T-helper 2 cell treated with Interferon-gamma antibody and Interleukin-4, amounts not matched to agents 100 ng/mL and 5 ng/mL, for 36 hours (primary cell): ENCODE results near the gene CPEB2. TPM values are rescaled to one million over a fixed set of nuclear protein-coding genes. Genes with fewer than 3 reads are reported as not detected.

Source experiments
- intact Hi-C: fragments of 100-400 bp; cut with micrococcal nuclease; formaldehyde crosslinking; loops from one replicate; pipeline ENCODE4 v1.15.1; 2023
- total RNA-seq: library from RNA; stranded (reverse); gene quantifications from 2 replicates; pipeline ENCODE4 v1.2.3, GENCODE V29; 2022

The CPEB2 gene
- 13.4 and 14.1 TPM in 2 replicates for total RNA-seq

DNA sequence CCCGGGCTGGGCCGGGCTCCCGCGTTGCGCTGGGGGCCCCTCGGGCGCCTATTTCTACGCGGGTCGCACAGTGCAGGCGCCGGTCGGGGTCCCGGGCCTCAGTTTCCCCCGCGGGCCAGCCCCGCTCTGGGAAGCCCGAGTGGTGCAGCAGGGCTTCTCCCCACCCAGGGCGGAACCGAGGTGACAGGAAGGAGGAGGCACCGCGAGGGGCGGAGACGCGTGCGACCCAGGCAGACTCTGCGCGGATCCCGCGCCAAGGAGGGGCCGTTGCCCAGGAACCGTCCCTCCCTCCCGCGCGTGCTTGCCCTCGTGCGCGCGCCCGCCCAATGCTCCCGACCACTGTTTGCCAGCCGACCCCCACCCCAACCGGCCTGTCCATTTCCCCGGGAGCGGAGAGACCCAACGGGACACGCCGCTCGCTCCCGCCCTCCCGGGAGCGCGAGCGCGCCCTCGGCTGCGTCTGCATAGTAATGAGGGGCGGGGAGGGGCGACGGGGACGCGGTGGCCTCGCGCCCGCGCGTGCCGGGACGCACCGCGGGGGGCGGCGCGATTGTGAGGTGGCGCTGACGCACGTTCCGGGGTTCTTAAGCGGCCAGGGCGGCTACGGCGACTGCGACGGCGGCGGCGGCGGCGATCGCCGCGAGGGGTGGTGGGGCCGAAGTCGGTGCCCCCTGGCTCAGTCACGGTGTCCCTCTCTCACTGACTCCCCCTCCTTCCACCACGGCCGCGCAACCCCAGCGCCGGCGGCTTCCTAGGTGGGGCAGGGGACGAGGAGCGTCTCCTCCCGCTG, at the start of gene CPEB2:
Gene CPEB2 (plus strand): TSS at position 613 of the 790 bp plus-strand sequence. CDS start 193 bp downstream, outside the sequence.
- intact Hi-C loops: loop anchor here (1.0 to 10.0 kb wide), 12 partner anchors 78 to 1517 kb away; partner anchors contain the start of genes BOD1L1, CD38, FAM200B and FBXL5

DNA sequence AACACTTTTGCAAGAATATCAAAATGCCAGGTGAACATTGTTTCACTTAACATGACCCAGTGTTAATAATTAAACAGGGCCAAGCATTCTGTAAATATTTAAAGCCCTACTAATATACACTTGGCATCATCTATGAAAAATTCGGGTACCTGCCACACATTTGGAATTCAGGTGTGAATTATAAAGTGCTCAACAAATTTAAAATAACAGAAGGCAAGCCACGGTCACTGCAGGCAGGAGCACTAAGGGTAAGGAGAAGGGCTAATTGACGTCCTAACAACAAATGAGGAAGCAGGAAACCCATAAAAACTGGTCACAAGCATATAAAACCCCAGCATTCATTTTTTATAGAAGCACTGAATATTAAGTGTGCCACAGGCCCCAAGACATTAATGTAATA, 43.8 kb upstream of the CPEB2 start:
- intact Hi-C loops: no loop called here

DNA sequence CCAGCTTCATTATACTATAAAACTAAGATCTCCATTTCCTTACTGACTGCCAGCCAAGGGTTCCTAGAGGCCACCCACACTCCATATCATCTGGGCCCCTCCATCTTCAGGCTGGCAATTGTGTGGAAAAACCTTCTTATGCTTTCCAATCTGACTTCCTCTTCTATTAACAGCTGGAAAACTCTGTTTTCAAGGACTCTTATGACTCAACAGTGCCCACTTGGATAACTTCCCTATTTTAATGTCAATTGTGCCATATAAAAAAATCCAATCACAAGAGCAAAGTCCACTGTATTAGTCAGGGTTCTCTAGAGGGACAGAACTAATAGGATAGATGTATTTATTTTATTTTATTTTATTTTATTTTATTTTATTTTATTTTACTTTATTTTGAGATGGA, 41.0 kb upstream of the CPEB2 start:
- intact Hi-C loops: no loop called here

DNA sequence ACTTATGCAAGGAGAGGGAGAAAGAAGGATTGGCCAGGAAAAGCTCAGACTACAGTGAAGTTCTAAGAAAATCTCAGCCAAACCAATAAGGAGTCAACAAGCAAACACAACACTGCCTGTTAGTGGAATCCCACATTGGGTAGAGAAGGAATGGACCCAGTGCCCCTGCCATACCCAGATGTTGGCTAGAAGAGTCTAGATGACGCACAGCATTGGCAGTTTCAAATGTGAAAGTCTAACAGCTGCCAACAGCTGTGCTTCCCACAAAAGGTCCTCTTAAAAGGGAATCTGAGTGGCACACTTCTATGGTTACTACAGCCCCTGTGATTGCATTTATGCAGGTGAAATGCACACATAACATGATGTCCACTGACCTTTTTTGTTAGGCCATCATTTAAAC, 37.2 kb upstream of the CPEB2 start:
- intact Hi-C loops: no loop called here

DNA sequence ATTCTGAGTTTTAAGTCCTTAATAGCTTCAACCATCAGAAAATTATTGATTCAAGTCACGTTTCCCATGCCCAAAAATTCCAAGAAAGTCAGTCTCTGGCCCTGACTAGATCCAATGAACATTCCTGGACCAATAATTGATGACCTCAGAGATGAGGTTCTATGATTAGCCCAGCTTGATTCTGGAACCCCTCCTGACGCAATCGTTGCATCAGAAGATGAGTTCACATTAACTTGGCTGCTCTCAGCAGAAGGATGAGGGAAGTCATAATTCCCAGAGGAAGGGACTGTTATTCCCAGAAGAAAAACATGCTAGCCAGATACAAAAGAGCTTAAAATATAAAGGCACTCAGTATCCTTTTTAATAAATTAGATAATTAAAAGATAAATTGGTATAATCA, 34.3 kb upstream of the CPEB2 start:
- intact Hi-C loops: no loop called here

DNA sequence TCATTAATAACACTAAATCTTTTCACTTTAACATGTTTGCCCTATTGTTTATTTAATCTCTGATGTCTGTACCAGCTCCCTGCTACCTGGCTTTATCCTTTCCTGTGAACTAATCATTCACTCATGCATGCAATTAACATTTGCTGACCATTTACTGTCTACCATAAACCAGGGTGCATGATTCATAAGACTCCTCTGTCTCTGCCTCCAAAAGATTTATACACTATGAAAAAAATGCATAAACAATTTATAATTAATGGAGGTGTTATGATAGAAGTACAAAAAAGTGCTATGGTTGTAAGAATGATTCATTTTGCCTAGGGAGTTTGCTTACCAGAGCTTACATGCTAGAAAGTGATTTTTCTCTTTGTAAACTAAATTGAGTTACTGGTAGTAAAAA, 24.5 kb upstream of the CPEB2 start:
- intact Hi-C loops: no loop called here

DNA sequence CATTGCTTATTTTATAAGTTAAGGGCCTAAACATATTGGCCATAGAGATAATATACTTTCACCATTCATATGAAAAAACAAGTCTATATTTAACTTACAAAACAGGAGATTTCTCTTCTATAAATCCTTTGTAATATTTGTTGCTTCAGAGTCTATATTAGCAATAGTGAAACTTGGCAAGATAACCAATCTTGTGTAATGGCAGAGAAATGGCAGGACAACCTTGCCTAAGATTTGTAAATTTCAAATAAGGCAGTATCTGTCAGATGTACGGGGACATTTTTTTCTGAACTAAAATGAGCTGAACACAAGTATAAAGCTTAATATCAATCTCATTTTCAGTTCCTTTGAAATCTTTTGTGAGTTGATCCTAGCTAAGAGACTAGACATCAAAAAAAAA, 17.8 kb upstream of the CPEB2 start:
- intact Hi-C loops: no loop called here

DNA sequence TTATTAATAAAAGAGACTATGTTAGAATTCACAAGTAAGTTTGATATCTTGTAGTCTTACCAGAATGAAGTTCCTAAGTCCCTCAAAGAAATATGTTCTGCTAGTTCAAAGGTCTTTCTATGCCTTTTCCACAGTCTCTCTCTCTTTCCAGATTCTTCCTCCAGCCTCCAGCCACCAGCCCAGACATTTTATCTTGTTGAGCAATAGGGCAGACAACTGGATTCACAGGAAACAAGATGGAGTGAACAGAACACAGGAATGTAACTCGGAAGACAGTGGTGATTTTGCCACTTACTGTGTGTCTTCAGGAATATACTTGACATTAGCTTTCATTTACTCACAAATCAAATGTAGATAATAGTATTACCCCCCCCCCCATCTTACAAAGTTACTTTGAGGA, 17.1 kb upstream of the CPEB2 start:
- intact Hi-C loops: no loop called here

DNA sequence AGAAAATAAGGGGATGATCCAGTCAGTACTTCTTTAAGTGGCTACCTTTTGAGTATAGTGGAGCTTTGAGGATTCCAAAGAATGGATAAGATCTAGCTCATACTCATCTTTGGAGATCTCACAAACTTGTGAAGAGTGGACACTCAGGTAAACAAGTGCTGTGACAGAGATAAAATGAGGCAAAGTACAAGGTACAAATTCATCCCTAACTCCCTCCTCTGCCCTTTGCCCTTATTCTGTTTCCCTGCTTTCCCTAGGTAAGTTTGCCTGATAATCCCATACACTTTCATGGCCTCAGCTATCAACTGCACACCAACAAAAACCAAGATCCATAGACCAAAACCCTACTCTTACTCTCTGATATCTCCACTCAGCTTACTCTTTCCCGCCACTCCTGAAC, 16.4 kb upstream of the CPEB2 start:
- intact Hi-C loops: no loop called here

DNA sequence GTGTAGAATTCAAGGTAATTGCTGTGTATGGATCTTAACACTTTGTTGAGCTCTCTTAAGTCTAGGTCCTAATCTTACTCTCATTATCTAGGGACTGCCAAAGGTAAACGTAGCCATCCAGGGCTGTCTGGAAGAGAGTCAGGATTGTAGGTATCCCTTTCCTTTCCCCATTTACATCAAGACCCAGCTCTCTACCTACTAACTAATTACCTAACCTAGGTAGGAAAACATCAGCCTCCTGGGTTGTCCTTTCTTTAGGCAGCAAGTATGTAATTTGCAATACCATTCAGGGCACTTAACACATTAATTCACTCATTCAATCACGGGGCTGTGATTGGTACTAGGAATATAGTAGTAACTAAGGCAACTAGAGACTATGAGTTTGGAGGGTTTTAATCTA, 15.2 kb upstream of the CPEB2 start:
- intact Hi-C loops: no loop called here

DNA sequence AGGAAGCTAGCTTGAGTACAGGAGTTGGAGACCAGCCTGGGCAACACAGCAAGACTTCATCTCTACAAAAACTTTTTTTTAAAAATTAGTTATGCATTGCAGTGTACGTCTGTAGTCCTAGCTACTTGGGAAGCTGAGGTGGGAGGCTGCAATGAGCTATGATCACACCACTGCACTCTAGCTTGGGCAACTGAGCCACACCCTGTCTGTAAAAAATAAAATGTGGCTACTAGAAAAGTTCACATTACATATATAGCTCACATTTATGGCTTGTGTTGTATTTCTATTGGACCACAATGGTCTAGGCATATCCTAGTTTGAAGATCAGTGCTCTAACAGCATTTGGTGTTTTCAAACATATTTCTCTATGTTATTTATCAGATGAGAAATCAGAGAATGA, 11.8 kb upstream of the CPEB2 start:
- intact Hi-C loops: no loop called here

DNA sequence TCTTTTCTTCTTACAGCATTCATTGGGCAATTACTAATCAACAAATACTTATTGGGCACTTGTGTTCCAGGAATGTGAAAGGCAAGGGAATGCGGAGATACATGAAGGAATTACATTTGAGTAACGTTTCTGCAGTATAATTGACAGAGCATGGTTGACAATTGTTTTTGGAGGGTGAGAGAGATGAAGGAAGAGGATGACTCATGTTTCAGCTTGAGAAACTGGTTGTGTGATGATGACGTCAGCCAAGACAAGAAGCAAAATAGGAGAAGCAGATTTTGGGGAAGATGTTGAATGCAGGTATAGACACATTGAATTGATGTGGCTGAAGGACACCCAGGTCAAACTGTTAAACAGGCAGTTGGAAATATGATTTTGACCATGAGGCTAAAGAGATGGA, 8.0 kb upstream of the CPEB2 start:
- intact Hi-C loops: no loop called here

DNA sequence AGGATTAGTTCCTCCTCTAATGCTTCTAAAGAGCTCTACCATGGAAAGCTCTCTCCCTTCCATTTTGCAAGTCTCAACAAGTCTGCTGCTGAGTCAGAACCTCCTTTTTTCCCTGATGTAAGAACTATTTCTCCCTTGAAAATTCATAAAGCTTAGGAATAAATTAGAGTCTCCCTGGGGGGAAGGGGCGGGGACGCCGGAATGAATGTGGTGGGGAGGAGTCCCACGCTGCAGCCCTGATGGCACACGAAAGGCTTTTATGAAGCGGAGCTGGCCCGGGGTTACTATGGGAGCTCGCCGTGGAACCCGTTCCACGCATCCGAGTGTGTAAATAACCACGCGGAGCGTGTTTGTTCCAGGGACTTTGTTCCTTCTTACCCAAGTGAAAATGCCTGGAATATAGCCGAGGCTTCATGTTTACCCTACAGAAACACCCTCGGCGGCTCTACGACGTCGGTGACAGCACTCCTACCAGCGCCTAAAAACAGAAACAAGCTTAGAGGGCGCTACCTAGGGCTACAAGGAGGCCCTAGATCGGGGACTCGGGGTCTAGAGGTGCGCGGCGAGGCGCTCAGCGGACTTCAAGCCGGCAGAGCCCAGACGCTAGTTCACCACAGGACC, 923 bp upstream of the CPEB2 start:
- intact Hi-C loops: loop anchor here (5.0 to 10.0 kb wide), 7 partner anchors 129 to 1377 kb away; partner anchors contain the start of genes BOD1L1 and CD38

DNA sequence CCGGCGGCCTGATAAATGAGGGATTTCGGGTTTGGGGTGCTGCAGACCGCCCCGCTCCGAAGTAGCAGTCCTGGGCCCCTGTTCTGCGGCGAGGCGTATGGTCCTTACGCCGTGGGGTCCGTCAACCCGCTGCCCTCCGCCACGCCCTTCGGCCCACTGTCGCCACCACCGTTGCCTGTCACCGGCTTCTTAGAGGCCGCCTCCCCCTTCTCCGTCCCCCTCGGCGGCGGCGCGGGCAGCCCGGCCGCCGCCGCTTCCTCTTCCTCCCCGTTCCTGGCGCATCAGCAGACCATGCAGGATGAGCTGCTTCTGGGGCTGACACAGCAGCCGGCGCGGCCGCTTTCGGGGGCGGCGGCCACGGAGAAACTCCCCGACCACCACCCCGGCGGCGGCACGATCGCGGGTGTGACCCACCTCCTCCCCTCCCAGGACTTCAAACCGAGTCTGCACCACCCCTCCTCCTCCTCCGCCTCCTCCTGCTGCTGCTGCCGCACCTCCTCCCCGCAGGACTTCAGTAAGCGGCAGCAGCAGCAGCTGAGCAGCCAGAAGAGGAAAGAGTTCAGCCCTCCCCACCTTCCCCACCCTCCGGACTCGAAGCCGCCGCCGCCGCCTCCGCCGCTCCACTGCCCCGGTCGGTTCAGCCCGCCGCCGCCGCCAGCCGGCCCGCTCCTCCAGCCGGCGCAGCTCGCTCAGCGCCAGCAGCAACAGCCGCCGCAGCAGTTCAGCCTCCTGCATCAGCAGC, 549 bp downstream of the CPEB2 start:
- intact Hi-C loops: loop anchor here (1.0 to 10.0 kb wide), 12 partner anchors 79 to 1518 kb away; partner anchors contain the start of genes BOD1L1, CD38, FAM200B and FBXL5

DNA sequence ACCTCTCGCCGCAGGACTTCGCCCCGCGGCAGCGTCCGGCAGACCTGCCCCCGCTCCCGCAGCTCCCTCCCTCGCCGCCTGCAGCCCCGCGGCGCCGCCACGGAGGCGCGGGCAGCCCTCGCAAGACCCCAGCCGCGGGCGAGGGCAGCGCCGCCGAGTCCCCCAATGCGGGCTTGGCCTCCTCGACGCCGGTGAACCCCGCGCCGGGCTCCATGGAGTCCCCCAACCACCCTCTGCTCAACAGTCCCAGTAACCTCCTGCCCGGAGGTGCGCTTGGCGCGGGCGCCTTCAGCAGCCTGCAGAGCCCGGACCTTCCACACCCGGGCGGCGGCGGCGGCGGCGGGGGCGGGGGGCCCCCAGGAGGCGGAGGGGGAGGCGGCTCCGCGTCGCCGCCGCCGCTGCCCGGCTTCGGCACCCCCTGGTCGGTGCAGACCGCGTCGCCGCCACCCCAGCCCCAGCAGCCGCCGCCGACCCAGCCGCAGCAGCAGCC, 1.2 kb downstream of the CPEB2 start:
- intact Hi-C loops: loop anchor here (2.0 to 10.0 kb wide), 8 partner anchors 131 to 1519 kb away; partner anchors contain the start of genes BOD1L1, CD38 and RAB28

DNA sequence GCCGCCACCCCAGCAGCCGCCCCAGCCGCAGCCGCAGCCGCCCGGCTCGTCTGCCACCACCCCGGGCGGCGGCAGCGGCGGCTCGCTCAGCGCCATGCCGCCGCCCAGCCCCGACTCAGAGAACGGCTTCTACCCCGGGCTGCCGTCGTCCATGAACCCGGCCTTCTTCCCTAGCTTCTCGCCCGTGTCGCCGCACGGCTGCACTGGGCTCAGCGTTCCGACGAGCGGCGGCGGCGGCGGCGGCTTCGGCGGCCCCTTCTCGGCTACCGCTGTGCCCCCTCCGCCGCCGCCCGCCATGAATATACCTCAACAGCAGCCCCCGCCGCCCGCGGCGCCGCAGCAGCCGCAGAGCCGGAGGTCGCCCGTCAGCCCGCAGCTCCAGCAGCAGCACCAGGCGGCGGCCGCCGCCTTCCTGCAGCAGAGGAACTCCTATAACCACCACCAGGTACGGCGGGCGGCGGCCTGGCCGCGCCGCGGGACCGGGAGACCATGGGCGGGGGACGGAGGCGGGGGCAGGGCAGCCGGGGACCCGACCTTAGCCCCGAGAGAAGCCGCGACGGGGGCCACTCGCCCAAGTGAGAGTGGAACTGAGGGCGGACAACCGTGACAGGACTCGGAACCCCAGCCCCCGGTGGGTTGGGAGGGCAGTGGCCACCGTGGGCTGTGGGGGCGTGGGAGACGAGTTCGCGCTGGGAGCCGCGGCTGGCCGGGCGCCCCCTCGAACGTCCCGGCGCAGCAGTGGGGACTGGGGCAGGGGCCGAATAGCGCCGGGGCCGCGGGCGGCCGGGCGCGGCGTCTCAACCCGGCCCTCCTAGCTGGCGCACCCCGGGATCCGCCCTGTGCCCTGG, 1.8 kb downstream of the CPEB2 start:
- intact Hi-C loops: loop anchor here (2.0 to 10.0 kb wide), 8 partner anchors 132 to 1519 kb away; partner anchors contain the start of genes BOD1L1, CD38 and RAB28

DNA sequence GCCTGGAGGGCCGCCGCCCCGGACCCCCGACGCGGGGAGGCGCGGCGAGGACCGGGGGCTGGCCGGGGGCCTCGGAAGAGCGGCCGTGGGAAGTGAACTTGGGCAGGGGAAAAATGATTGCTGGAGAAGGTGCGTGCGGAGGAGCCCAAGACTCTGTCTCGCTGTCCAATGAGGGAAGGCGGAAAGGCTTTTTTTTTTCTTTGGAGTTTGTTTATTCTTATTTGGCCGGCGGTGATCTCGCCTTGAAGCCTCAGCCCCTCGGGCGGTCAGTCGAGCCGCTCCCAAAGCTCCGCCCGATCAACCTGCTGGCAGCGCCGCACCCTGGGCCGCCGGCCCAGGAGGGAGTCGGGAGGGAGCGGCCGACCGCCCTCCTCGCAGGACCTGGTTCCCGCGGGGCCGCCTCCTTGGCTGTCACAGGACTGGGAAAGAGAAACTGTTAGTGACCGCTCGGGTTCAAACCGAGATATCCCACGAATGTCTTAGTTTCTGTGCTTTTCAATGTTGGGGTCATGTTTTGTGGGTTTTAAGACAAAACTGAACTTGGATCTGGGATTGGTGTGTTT, 2.5 kb downstream of the CPEB2 start:
- intact Hi-C loops: loop anchor here (5.0 to 10.0 kb wide), 7 partner anchors 133 to 1380 kb away; partner anchors contain the start of genes BOD1L1 and CD38

DNA sequence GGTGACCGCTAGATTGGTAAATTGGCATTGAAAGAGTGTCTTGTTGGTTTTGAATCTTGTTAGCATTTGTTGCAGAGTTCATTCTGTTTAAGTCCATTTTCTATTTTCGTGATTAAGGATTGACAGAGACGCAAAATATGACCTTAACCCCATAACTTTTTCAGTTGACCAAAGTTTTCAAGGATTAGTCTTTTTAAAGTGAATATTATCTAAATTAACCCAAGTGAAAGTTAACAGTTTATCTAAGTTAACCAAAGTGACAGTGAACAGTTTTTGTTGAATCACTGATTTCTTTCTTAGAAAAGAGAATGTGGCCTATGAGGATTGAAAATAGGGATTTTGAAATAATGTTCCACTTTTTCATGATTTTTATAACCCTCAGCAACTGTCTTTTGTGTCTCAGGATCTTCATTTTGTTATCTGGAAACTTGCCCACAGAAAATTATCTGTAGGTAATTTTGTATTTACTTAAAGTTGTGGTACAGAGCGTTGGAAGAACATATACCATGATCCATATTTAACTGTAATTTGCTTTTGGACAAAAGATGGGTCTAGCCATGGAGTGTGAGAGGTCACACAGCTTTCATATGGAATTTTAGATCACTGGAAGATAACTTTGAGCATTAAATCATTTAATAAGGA, 3.3 kb downstream of the CPEB2 start:
- intact Hi-C loops: loop anchor here (1.0 to 10.0 kb wide), 5 partner anchors 13 to 1381 kb away; partner anchors contain the start of genes BOD1L1 and FAM200B

DNA sequence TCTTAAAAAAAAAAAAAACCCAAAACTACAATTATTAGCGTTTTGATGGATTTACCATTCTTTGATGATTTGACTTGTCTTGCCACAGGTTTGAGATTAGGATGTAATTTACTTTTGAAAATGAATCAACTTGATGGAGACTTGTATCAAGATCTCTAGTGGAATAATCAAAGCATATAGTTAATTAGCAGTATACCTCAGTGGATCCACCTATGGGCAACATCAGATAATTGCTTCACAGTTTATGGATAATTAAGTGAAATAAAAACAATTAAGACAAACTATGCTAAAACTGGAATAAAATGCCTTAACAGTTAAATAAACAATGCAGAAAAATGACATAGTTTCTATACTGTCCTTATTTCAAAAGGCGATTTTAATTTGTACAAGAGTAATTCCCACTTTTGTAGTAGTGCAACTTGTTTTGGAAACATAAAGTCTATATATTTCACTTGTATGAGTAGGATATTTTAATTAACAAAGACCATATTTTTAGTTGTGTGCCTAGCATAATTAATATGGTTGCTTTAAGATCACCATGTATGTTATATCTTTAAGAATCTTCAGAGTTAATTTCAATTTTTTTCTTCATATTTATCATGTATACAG, 4.2 kb downstream of the CPEB2 start:
- intact Hi-C loops: loop anchor here (1.0 to 10.0 kb wide), 5 partner anchors 12 to 1382 kb away; partner anchors contain the start of genes BOD1L1 and FAM200B
